Measurements from ENCODE around the gene SLC44A3.

GRCh38 chr1:94790670-94791069 lies 29.5 kb upstream of the SLC44A3 start:
- TF ChIP-seq ZNF704 (CRISPR knock-in tag; IDR thresholded peaks at IDR 0.05; ENCODE audit: borderline replicate concordance) (no peak), STAG1 (CRISPR knock-in tag; IDR thresholded peaks at IDR 0.05) (no peak), ZNF570 (CRISPR knock-in tag; IDR thresholded peaks at IDR 0.05; ENCODE audit: borderline replicate concordance) (no peak), ZNF605 (CRISPR knock-in tag; IDR thresholded peaks at IDR 0.05) (no peak), ARID3A (IDR thresholded peaks at IDR 0.05; ENCODE audit: low read depth, low read length) (no peak), NFAT5 (CRISPR knock-in tag; IDR thresholded peaks at IDR 0.05) (no peak), CTCF (CRISPR knock-in tag; IDR thresholded peaks at IDR 0.05) (no peak)

Data from HepG2 (cell line).